ENCODE measurements around the gene MFSD11.
"Not testable (repeated sequence)": the region's sequence is repeated elsewhere in the genome, so short reads cannot be mapped to it uniquely, and the experiment has no call there.

The MFSD11 gene

DNA sequence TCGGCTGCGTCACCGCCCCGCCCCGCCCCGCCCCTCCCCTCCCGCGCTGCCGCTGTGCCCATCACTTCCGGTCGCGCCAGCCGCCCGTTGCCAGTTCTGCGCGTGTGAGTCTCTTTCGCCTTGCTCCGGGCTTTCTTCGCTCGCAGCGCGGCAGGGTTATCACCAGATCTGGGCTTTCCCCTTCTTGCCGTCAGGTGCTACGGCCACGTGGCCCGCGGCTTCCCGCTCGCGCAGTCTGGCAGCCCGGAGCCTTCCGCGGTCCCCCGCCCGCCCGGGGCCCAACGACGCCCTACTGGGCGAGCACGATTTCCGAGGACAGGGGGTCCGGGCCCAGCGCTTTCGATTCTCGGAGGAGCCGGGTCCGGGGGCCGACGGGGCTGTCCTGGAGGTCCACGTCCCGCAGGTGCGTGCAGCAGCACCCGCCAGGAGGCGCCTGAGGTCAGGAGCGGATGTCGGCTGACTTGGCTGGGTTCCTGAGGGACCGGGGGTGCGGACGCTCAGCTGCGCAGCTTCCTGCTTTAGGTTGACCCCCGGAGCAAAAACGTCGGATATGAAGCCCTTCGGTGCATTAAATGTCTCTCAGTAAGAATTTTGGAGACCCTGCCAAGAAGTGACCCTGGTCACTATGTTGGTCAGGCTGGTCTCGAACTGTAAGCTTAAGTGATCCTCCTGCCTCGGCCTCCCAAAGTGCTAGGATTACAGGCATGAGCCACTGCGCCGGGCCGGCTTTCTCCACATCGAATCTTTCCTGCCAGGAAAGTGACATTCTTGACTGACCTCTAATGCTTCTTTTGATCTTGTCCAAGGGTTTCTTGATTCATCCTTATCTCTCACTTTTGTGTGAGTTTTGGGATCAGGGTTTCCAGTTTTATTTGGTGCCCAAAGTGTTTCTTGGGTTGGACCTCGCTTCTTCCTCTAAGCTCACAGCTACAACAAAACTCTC is 10.9 kb upstream of the MFSD11 start, which contains the start of gene METTL23:
TSS of gene METTL23 (plus strand) at position 64 of the 943 bp plus-strand sequence. CDS start 2,872 bp downstream, outside the sequence.
- DNase-seq (ENCODE audit: low spot score) = peak; percentile 80

DNA sequence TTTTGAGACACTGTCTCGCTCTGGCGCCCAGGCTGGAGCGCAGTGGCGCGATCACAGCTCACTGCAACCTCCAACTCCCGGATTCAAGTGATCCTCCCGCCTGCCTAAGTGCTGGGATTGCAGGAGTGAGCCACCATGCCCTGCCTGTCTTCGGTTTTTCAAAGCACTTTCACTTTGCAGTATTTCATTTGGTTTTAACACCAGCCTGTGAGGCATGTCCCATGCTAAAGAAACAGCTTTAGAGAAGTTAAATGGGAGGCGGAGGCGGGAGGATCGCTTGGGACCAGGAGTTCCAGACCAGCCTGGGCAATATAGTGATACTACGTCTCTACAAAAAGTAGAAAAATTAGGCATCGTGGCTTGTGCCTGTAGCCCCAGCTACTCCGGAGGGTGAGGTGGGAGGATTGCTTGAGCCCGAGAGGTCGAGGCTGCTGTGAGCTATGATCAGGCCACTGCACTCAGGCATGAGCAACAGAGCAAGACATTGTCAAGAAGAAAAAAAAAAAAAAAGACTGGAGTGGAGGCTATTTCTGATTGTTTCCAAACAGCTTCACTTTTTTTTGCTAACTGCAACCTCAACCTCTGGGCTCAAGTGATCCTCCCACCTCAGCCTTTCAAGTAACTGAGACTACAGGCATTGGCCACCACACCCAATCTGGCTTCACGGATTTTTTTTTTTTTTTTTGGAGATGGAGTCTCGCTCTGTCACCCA is 10.0 kb upstream of the MFSD11 start:
- DNase-seq (ENCODE audit: low spot score) = no peak

DNA sequence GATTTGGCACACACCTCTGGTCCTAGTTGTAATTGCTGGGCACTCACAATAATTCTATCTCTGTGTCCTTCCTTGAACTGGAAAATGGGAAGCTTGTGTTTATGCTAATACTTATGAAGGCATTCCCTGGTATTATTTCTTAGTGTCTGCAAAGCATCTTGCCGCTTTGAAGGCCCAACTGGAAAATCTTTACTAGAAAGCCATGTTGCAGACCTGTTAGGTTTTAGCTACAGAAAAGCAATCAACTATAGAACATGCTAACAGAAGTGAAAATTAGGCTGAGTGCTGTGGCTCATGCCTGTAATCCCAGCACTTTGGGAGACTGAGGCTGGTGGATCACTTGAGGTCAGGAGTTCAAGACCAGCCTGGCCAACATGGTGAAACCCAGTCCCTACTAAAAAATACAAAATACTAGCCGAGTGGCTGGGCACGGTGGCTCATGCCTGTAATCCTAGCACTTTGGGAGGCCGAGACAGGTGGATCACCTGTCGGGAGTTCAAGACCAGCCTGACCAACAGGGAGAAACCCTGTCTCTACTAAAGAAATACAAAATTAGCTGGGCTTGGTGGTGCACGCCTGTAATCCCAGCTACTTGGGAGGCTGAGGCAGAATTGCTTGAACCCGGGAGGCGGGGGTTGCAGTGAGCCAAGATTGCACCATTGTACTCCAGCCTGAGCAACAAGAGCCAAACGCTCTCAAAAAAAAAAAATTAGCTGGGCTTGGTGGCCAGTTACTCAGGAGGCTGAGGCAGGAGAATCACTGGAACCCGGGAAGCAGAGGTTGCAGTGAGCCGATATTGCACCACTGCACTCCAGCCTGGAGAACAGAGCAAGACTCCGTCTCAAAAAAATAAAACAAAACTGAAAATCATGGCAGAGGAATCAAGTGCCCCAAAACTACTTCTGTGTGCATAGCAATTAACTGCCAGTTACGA is 5.9 kb upstream of the MFSD11 start:
- DNase-seq (ENCODE audit: low spot score) = not testable (repeated sequence)

DNA sequence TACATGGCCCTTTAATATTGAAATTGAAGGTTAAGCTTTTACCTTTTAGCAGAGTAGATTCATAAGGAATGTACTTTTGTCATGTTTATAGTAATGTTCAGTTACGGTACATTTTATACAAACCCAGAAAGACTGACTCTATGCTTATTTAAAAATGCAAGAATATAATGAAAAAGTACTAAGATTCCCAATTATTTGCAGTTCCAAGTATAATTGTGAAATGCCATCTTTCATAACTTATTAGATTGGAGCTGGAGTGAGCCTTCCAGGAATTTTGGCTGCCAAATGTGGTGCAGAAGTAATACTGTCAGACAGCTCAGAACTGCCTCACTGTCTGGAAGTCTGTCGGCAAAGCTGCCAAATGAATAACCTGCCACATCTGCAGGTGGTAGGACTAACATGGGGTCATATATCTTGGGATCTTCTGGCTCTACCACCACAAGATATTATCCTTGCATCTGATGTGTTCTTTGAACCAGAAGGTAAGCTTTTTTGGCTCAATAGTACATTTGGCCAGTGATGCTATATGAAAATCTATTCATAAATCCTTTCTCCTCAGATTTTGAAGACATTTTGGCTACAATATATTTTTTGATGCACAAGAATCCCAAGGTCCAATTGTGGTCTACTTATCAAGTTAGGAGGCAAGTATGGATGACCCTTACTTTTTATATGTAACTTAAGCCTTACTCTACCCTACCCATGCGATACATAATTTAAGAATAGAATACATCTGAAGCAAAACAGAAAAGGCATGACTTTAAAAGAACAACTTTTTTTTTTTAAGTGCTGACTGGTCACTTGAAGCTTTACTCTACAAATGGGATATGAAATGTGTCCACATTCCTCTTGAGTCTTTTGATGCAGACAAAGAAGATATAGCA is 4.9 kb upstream of the MFSD11 start:
- peak; percentile 22 for DNase-seq (ENCODE audit: low spot score)

DNA sequence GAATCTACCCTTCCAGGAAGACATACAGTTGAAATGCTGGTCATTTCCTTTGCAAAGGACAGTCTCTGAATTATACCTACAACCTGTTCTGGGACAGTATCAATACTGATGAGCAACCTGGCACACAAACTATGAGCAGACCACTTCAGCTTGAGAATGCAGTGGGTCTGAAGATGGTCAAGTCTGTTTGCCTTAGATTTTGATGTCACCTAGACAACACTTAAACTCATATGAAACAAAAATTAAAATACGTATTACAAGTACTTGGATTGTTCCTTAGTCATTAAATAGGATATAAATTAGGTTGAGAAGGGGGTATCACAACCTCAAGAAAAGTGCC is 4.3 kb upstream of the MFSD11 start:
- no peak for DNase-seq (ENCODE audit: low spot score)

DNA sequence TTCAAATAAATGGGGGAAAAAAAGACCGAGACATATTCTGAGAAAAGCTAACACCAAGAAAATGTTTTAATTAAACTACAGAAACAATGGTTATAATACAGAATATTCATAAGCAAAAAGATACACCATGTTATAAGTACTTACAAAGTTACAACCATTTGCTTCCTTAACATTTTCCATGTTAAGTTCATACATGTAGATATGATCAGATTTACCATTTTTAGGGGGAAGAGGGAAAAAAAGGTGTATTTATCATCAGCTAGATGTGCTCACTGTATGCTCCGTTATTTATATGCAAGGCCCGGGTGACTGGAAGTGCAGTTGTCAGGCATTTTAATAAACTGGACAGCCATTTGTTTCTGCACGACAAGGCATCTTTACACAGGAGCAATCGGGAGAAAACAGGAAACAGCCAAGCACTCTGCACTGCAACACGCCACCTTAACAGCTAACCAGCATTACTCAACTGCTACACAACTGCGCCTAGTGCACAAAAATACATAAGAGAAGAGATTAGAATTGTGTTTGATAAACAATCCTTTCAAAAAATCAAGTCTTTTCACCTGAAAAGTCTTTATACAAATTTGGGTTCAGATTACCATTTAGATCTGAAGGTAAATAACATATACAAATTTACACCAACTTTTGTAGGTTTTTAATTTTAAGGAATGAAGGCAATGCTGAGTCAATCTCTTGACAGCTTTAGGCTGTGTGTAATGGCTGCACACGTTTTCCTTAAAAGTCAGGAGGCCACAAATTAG is 3.7 kb upstream of the MFSD11 start:
- no peak for DNase-seq (ENCODE audit: low spot score)

DNA sequence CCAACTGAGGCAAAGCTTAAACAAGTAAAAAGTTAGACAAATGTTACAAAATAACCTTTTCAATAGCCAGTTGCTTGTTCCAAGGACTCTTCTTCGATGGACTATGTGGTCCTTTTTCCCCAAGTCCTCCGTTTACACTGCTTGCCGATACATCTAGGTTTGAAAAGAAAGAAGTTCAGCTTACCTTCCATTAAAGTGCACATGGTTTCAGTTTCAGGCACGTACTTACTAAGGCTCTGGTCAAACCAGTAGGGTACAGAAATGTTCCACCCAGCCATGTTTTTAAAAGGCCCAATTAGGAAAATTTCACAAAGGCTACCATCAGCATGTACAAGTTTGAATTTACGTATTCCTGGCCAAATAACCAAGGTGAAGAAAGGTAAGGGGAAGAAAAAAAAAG is 2.9 kb upstream of the MFSD11 start:
- no peak for DNase-seq (ENCODE audit: low spot score)

DNA sequence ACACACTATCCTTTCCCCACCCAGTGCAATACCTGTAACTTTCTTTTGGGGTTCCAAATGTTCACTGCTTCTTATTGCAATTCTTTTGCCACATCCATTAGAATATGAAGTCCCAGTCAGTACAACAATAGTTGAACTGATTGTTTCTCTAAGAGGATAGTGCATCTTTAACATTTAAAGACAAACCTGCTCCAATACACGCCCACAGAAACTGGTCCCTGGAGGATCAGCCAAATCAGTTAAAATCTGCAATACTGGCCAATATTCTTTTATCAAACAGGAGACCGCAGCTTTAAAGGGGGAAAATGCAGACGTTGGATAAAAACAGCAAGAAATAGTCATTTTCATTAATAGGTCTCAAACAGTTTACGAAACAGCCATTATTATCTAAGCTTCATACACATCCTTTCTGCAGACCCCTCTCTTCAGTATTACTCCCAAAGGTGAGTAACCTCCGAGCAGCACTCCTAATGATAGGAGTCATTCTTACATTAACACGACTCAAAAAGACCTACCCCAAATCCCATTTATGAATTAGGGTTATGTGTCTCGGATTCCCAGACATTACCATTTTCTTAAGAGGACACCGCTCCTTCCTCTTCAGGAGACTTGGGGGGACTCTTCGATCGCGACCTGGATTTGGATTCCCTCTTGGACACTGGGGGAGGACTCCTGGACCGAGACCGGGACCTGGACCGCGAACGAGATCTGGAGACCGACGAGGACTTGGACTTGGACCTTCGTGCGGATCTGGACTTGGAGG is 2.2 kb upstream of the MFSD11 start:
- DNase-seq (ENCODE audit: low spot score) = no peak

DNA sequence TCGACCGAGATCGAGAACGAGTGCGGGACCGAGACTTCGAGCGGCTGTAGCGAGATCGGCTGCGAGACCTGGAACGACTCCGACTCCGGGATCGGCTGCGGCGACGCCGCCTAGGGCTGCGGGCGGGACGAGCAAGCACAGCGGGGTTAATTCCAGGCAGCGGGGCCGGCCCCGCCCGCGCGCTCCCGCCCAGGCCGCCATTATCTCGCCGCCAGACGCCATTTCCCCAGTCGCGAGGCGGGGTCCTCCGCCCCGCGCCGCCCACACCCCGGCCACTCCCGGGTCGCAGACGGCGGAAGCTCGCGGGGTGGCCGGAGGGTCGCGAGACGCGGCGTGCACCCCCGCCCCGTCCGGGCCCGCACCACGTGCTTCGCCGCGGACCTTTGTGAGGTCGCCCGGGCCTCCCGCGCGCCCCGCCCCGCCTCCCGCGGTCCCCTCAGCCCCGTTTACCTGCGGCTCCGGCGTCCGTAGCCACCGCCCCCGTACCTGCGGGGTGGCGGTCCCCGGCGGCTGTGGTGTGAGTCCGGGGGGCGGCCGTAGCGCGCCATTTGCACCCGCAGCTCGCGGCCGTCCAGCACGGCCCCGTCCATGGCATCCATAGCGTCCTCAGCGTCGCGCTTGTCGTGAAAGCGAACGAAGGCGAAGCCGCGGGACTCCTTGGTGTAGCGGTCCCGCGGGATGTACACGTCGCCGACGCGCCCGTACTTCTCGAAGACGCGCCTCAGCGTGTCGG is 1.4 kb upstream of the MFSD11 start:
- DNase-seq (ENCODE audit: low spot score) = peak; percentile 78

DNA sequence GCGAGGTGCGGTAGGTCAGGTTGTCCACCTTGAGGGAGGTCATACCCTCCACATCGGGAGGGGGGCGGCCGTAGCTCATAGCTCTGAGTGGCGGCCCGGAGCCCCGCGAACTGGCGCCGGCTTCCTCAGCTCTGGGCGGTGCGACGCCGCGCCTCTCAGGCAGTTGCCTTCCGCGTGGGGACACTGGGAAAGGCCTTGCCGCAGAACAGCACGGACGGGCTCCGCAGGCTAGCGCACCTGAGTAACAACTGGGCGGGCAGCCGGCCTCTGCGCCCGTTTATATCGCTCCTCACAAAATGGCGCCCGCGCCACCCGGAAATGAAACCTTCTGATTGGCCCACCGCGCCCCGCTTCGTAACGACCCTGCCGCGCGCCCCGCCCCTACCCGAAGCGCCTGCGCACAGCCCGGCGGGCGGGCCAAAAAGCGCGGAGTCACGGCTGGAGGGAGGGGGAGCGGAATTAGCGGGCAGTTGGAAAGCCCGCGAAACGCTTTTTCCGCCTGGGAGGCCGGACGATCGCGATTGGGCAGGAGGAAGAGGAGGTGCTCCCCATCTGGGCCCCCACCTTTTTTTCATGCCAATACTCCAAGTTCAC is 740 bp upstream of the MFSD11 start, which contains the start of gene SRSF2:
TSS of gene SRSF2 (minus strand) at position 250 of the 594 bp plus-strand sequence. CDS start at position 79, 171 bp downstream.
- peak; percentile 98 for DNase-seq (ENCODE audit: low spot score)

DNA sequence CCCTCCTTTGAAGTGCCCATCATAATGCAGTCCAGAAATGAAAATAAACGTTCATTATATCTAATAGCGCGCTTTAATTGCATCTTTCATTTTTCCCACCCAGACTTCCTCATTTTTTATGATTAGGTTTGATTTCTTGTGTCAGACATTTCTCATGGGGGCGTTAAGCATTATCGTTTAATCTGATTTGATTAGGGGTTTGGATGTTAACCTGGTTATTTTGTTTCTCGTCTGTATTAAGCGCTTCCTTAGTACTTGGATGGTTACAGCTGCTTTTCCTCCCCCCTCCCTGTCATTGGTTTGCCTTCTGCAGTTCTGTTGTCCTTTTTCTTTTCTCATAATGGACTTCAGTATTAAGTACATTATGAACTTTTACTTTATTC is 540 bp downstream of the MFSD11 start:
- DNase-seq (ENCODE audit: low spot score) = peak; percentile 28

DNA sequence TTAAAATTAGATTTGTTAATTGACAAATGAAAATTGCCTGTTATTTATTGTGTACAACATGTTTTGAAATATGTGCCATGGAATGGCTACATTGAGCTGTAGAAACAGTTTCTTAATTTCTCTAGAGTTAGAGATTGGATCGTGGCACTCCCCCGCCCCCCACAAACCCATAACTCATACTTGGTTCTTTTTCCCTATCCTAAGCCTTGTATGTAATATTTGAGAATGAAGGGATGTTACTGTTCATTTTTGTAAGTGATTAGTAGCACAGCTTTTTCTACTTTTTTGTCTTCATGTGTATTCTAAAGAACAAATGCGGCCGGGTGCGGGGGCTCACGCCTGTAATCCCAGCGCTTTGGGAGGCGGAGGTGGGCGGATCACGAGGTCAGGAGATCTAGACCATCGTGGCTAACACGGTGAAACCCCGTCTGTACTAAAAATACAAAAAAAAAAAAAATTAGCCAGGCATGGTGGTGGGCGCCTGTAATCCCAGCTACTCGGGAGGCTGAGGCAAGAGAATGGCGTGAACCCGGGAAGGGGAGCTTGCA is 1.7 kb downstream of the MFSD11 start:
- DNase-seq (ENCODE audit: low spot score) = not testable (repeated sequence)

DNA sequence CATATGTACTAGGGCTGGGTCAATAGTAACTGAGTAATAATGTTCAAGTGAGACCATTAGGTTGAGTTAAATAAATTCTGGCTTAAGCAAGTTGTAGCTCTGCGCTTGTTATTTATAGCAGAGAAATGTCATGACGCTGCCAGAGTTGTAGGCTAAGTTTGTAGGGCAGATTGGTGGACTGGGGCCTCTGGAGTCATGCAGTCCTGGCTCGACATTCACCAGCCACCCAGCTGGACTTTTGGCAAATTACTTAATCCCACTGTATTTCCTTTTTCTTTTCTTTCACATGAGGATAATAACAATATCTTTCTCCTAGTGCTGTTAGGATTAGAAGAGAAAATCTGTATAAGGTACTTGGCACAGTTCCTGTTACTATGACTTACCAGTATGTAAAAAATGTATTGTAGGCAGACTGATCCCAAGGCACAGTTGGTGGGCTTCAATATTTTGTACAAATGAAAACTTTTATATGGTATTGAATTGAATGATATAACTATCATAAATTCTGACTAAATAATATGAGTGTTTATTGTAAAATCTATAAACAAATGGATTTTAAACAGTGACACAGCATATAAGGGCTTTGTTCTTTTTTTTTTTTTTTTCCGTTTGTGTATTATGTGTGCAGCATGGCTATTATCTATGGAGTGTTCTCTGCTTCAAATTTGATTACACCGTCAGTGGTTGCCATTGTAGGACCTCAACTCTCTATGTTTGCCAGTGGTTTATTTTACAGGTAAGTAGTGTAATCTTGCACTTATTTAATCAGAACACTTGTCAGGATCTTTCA is 2.6 kb downstream of the MFSD11 start:
- DNase-seq (ENCODE audit: low spot score) = no peak

DNA sequence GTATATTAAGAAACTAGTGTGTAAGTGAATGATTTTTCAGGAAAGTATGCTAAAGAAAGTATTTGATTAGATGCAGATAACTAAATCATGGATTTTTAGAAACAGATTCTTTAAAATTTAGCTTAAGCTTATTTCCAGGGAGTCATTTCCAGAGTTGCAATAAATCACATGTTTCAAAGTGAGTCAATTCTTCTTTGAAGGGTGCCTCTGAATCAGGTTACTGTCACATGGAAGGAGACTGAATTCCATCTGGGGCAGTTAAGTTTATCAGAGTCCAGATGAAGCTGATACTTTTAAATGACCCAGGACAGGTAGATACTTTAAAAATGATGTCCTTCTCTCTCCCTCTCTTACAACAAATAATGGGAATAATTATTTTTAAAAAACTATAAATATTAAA is 5.0 kb downstream of the MFSD11 start:
- no peak for DNase-seq (ENCODE audit: low spot score)

DNA sequence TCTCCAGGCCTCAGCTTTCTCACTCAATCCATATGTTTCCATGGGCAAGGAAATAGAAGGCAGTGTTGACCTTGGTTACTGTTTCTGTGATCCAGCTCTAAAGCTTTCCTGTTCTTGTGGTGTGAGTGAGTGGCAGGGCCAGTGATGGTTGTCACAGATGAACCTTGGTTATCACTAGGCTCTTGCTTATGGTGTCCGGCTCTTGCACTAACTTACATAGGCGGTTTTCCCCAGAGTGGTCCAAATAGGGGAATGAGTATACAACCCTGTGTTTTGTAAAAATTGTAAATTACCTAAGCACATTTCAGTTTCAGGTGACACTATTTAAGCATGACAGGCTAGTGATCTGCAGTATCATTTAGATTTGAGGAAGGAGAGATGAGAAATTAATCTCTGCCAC is 6.8 kb downstream of the MFSD11 start:
- DNase-seq (ENCODE audit: low spot score) = no peak

DNA sequence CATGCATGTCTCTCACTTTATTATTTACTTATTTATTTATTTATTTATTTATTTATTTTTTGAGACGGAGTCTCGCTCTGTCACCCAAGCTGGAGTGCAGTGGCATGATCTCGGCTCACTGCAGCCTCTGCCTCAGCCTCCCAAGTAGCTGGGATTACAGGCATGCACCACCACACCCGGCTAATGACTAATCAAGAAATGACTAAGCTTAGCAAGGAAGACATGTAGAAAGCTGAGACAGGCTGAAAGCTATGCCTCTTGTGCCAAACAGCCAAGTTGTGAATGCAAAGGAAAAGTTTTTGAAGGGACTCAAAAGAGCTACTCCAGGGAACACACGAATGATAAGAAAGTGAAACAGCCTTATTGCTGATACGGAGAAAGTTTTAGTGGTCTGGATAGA is 7.9 kb downstream of the MFSD11 start:
- not testable (repeated sequence) for DNase-seq (ENCODE audit: low spot score)

DNA sequence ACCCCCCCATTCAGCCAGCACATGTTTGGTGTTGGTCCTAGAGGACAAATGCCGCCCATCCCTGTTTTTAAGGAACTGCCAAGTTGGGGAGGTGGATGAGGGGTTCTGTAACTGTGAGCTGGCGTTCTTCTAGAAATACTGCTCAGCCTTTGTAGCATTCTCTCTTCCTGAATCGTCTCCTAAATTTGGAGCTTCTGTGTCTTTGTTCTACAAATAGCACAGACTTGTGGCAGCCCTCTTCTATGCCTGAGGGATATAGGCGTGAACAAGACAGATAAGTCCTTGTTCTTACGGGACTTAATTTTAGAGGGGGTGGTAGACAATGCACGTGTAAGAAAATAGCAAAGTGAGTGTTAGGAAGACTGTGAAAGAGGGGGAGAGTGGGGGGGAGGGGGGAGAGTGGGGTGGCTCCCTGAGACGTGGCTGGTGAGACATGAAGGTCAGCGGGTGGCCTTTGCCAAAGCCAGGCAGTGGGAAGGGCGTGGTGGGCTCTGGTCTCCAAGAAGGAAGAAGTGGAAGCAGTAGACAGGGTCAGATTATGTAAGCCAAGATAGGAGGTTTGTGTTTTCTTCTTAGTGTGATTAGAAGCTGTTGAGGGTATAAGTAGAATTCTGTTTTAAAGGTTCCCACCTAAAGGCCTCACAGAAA is 9.9 kb downstream of the MFSD11 start:
- no peak for DNase-seq (ENCODE audit: low spot score)

Measured in GM03348 (cell line).